GM21390 (cell line): ENCODE results near the gene KCNAB2.

Experiments
- ATAC-seq: cut with Tn5 transposase; IDR thresholded peaks from one replicate; pipeline ENCODE4 v1.9.1; 2021; ENCODE audit not compliant: unreplicated experiment

Gene KCNAB2

DNA sequence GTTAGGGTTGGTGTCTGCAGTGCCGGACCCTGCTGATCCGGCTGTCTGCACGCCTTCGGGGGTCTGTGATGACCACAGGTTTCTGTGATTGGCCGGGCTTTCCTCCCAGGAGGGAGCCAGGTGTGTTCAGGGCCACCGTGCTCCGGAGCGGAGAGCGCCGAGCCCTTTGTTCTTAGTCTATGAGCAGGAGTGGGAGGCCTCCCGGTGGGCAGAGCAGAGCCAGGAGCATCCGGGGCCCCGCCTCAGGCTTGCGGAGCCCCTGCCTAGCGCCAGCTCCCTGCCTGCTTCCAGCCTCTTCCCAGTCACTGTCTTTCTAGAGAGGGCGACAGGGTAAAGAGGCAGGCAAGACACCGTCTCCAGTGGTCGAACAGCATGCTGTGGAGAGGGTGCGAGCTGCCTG, 31.8 kb downstream of the KCNAB2 start:
- ATAC-seq: no peak

DNA sequence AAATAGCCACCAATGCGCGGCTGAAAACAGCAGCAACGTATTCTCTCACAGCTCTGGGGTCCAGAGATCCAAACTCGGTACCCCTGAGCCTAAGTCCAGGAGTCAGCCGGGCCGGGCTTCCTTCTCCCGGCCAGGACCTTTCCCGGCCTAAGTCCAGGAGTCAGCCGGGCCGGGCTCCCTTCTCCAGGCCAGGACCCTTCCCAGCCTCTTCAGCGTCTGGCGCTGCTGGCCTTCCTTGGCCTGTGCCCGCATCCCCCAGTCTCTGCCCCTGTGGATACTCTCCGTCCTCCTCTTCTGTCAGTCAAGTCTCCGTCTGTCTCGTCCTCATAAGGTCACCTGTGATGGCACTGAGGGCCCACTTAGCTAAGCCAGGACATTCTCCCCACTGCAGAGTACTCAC, 32.2 kb downstream of the KCNAB2 start:
- ATAC-seq: no peak

DNA sequence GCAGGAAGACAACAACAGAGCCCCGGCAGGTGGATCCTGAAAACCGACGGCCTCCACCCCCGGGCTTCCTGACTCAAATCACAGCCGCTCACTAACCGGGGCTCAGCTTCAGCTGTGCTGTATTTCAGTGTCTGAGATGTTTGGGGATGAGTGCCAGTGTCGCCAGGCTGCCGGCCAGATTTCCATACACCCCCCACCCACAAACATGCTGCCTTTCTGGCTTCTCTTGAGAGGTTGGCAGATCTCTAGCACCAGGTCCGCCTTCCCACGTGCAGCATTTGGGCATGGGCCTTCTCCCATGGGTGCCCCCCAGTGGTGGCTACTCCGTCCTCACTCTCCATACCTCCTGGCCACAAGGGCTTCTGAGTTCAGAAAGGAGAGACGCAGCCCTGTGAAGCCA, 34.8 kb downstream of the KCNAB2 start:
- no peak for ATAC-seq

DNA sequence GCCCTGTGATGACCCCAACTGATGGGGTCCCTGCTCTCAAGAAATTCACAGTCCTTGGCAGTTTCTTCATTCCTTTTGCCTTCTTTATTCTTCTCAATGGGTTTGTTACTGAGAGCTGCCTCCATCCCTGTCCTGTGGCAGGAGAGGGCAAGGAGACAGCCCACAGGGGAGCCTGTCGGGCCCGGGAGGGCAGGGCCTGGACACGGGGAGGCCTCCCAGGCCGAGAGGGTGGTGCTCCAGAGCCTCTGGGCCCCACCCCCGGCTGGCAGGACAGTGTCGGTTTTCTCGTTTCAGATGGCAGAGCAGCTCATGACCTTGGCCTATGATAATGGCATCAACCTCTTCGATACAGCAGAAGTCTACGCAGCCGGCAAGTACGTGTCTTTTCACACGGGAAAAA, 36.2 kb downstream of the KCNAB2 start:
- no peak for ATAC-seq

DNA sequence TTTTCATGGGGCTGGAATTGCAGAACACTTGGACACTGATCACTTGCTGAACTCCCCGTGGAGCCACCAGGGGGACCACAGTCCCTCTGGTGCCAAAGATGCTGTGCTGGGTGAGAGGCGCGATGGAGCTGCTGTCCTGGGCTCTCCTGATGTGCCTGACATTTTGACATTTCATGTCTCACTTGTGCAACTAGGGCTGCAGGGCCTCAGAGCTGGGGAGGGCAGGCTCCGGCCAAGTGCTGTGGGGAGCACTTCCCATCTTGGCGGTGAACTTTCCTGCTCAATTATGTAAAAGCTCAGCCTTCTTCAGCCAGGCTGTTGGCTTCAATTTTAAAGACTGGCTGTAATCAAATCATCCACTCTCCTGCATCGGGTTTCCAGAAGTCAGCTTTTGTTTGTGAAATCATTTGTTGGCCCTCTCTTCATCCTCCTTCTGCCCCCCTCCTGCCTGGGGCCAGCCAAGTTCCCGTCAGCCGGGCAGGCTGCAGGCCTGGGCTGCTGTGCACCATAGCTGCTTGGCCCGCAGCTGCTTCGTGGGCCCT, 36.8 kb downstream of the KCNAB2 start:
- no peak for ATAC-seq

DNA sequence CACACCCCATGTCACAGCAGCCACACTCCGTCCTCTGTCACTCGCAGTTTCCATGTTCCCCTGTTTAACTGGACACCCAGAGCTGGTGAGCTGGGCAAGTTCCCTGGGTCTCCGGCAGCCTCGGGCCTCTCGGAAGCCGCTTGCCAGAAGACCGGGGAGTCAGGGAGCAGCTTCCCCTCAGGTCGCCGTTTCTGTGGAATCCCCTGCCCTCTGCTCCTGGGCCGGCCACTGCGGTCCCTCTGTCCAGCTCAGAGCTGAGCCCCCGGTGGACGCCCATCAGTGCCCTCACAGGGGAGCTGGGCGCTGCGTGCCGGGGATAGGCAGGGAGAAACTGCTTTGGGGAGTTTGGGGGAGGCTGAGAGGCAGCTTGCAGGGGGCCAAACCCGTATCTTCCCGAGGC, 37.7 kb downstream of the KCNAB2 start:
- ATAC-seq: no peak

DNA sequence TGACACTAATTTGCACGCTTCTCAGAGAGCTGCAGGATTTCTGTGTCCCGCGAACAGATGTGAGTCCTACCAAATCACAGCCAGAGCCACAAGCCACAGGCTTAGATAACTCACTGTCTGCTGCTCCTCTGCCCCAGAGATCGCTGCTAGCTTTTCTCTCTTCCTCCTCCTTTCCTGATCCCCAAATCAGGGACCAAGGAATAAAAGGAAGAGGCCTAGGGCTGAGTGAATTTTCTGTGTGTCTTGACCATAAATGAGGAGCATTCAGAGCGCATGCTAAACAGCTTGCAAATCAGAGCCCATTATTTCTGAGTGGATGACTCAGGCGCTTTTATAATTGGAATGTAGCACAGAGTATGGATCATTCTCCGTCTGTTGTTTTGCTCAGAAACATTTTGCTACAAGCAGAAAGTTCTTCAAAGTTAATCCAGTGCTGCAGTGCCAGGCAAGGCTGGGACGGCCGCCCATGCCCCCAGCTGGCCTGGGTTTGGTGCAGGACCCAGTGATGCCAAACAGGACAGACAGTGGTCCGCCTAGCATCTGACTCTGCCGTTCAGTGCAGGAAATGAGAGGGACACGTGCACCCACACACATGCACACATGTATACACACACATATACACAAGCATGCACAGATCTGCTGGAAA, 38.2 kb downstream of the KCNAB2 start:
- no peak for ATAC-seq

DNA sequence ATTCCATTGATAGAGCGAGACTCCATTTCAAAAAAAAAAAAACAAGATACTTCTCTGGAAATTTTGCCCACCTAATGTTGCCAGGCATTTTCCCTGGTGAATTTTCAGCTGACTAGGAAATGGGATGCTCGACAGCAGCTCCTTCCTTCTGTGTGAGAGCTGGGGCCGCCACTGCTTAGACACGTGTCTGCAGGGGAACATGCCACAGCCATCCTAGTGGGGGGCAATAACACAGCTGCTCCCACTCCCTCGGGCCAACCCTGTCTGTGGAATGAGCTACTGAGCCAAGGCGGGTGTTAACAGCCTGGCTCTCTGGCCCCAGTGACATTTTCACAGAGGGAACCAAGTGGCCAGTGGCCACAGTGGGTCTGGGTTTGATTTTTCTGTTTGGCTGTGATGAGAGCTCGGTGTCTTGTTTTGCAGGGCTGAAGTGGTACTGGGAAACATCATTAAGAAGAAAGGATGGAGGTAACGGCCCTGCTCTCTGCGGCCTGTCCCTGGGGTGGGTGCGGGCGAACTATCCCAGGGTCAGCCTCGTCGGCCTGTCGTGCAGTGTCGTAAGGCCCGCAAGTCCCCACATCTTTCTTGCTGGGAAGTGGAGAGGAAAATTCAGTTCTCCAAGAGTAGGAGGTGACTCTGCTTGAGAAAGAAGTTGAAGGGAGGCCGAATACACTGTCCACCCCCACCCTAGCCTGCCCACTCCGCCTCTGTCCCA, 39.2 kb downstream of the KCNAB2 start:
- ATAC-seq: no peak

DNA sequence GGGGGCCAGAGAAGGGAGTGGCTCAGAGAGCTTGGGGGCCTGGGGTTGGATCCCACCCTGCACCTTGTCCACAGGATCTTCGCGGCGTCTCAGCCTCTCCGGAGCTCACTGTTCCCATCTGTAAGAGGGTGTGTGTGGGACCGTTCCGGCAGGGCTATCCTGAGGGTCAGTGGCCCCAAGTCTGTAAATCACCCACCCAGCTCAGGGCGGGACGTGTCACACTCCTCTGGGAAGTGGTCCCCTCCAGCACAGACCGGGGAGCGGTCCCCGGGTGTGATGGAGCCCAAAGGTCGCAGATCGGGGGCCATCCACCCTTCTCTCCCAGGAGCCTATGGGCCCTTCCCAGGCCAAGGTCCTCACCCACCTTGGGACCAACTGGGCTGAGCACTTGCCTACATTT, 40.0 kb downstream of the KCNAB2 start:
- ATAC-seq: no peak

DNA sequence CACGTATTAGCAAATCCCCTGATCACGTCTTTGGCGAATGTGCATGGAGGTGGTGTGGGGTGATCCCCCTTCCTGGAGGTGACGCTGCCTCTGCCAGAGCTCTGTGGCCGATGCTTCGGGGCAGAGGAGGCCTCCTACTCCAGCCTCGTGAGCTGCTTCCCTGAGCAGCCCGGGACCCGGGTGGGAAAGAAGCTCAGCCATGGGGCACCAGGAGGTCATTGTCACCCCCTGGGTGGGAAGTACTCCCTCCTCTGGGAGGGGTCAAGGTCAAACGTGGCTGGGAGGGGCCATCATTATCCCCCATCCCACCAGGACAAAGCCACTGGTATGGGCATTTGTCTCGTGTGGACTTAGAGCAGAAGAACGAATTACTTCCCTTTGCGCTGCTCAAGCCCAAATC, 40.7 kb downstream of the KCNAB2 start:
- ATAC-seq: no peak

DNA sequence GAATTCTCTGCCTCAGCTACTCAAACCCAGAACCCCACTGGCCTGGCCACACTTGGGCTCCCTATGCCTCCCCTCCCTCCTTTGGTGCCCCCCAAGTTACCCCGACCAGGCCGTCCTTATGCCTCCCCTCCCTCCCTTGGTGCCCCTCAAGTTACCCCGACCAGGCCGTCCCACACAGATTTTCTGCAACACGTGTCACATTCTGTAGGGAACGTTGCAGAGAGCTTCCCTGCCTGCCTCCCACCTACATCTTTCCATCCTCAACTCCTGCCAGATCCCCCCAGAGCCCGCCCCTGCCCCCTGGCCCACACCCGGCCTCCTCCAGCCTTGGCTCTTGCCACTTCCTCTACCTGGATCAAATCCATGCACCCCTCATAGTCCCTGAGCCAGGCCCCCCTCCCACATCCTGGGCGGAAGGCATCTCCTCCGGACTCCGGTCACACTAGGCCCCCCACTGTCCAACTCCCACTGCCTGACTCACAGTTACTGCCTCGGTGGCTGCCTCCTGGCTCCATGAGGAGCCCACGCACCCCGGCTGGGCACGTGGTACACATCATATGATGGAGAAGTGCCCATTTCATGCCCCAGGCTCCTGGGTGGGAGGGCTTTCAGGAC, 41.2 kb downstream of the KCNAB2 start:
- ATAC-seq: no peak

DNA sequence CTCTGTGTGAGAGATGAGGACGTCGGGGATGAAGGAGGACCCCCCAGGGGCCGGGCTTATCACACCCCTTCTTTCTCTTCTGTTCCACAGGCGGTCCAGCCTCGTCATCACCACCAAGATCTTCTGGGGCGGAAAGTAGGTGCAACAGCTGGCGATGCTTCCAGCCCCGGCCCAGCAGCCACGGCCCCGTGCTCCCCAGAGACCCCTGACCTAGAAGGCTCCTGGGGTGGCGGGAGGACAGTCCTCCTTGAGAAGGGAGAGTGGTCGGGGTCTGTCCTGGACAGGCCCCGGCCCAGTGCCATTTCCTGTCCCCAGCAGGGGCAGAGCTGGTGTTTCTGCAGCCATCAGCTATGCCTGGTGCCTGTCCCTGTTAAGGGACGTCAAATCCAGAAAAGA, 41.7 kb downstream of the KCNAB2 start:
- no peak for ATAC-seq

DNA sequence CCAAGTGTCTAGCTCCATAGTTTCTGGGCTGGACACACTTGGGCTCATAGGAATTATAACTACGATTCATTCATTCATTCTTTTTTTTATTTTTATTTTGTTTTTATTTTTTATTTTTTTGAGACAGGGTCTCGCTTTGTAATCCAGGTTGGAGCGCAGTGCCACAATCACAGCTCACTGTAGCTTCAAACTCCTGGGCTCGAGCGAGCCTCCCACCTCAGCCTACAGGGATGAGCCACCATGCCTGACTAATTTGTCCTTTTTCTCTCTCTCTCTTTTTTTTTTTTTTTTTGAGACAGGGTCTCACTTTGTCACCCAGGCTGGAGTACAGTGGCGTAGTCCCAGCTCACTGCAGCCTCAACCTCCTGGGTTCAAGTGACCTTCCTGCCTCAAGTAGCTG, 42.3 kb downstream of the KCNAB2 start:
- no peak for ATAC-seq

DNA sequence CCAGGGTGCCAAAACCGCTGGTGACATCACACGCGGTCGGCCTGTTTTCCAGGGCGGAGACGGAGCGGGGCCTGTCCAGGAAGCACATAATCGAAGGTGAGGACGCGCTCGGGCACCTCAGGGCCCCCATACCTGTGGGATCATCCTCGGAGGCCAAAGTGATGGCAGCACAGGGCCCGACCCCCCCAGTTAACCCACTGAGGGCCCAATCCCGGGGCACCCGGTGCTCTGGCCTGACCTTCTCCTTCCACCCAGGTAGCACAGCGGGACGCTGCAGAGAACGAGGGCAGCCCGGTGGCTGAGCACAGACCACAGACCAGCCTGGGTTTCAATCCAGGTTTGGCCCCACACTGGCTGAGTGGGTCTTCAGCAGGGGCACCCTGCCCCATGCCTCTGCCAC, 43.3 kb downstream of the KCNAB2 start:
- ATAC-seq: no peak

DNA sequence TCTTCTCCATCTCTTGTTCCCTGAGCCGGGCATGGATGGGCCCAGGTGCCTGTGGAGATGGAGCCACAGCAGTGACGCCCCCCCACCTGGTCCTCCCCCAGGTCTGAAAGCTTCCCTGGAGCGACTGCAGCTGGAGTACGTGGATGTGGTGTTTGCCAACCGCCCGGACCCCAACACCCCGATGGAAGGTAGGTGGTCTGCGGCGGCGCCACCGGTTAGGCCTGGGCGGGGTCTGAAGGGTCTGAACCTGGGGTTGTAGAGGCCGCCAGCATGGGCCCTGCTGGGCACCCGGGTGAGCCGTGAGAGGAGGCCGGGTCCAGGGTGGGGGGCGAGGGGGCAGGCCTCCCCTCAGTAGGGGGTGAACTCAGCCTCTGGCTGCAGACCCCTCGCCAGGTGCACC, 44.6 kb downstream of the KCNAB2 start:
- no peak for ATAC-seq

DNA sequence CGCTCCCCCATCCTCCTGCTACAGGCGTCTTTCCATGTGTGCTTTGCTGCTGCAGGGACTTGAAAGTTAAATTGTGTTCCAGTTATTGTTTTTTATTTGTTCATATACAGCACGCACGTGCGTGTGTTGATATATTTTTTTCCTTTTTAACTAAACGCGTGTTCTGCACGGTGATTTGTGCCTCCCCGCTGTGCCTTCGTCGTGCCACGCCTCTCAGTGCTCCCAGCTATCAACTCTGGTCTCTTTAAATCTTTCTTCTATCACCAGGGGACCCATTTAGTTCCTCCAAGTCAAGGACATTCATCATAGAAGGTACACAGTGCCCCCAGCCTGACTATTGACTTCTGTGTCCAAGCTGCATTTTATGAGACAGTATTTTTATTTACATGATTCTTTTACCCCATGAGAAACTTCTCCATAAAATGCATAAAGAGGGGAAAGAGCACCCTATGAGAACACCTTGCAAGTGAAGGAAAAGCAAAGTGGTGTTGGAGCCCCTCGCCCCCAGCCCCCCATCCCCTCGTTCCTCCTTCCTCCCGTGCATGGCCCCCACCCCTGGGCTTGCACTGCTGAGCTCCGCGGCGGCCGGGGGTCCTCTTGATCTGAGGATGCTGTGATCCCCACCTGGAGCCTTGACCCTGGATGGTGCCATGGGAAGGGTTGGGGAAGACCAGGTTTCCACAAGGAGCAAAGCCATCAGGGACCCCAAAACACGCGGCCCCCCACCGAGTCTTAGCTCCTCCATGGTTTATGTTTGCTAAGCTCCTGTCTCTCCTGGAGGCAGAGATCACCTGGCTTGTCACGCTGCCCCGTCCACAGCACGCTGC, 45.5 kb downstream of the KCNAB2 start:
- no peak for ATAC-seq

DNA sequence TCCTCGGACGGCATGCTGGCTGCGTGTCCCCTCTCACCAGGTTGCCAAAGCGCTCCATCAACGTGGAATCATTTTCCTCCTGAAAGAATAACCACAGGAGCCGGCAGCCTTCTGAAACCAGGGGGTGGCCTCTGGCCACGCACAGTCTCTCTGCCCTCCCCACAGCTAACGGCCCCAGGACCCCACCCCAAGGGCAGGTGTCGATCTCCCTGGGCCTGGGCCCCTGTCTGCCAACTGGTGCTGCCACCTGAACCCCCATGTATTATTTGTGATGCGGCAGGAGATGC, 46.1 kb downstream of the KCNAB2 start:
- ATAC-seq: no peak

DNA sequence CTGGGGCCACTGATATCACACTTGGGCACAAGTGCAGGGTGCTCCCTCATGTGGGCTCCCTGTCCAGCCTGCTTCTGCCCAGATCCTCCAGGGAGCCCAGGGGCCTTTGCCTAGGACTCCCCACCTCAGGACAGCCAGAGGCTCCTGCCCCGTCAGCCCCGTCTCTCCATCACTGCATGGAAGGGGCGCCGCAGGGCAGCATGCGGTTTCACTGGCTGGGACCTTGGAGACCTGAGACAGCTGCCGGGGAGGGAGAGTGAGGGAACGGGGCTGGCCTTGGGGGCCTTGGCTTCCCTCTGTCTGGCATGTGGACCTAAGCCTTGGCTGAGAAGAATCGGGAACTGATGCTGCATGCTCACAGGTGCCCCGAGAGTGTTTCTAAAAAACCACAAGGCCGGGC, 46.5 kb downstream of the KCNAB2 start:
- ATAC-seq: no peak

DNA sequence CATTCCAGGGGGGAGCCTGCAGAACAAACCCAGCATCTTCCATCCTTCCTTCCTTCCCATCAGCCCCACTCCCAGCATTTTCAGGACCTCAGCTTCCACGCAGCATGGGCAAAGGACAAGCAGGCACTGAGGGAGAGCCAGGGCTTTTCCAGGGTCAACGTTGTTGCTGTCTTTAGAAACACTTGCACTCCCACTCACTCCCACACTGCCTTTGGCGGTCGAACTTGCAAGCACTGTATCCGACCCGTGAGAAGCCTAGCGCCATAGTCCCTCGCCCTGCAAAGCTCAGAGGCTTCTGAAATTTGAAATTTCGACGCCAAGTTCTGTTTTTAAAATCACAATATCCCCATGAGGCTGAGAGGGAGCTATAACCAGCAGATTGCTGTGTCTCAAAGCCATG, 47.4 kb downstream of the KCNAB2 start:
- ATAC-seq: no peak

DNA sequence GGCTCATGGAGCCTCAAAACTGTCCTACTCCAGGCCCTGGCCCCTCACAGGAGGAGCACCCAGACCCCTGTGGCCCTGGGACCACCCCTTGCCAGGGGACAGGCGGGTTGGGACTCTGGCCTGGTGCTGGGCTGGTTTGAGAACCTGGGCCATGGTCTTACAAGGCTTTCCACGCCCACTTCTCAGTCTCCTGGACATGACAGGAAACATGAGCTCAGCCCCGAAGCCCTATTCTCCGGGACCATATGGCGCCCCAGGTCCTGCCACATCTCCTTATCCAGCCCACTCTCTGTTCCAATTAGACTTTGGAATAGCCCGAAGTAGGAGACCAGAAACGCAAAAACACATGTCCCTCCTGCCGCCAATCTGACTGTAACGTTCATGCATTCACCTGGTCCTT, 47.9 kb downstream of the KCNAB2 start:
- no peak for ATAC-seq

DNA sequence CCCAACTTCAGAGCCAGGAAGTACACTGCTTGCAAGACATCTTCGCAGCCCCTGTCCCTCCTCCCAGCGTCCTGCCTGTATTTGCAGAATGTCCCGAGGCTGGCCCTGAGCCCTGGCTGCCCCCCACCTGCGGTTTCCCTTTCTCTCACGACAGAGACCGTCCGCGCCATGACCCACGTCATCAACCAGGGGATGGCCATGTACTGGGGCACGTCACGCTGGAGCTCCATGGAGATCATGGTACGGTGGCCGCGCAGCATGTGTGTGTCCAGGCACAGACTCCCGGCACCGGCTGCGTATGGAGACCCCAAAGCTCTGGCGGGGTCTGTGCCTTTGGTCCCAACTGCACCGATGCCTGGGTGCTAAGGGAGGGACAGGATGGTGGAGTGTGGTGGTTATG, 48.6 kb downstream of the KCNAB2 start:
- no peak for ATAC-seq
